ENCODE results near the gene TRAPPC3. TPM values are rescaled to one million over a fixed set of nuclear protein-coding genes. Genes with fewer than 3 reads are reported as not detected.

Gene TRAPPC3
- total RNA-seq, 1 experiment from 2014 or later: 64.6 TPM

- RAD21 ChIA-PET (ENCODE audit: low non-redundant PET in 1 of 2, low total read pairs in 2 of 2, uncharacterized antibody in 2 of 2, unreplicated experiment in 2 of 2): interaction anchor here in 1 of 2 experiments (0.7 kb wide), 1 partner anchor 144 kb away, joined by 5 read pairs; no protein-coding TSS in a partner anchor
- BruUV-seq (replicated peaks): TSS peak; percentile 92
- Histone ChIP-seq H3K9me3 (ENCODE audit: control insufficient read depth in 1 of 2, insufficient read depth in 1 of 2, low read depth in 1 of 2, low read length in 2 of 2) (no peaks in the 10 kb centered on the region), H4K20me1 (ENCODE audit: insufficient read depth) (no peaks in the 10 kb centered on the region), H3K4me2 (ENCODE audit: low read length) (peak within 1 kb of the TSS; percentile 94), H3K9me2 (ENCODE audit: insufficient read depth) (no peaks in the 10 kb centered on the region), H3K27ac (ENCODE audit: low read depth, low read length) (peak within 1 kb of the TSS; percentile 97), H3K4me1 (ENCODE audit: control insufficient read depth in 1 of 2, insufficient read depth in 2 of 2, low read length in 2 of 2) (peaks cover 28 to 56% of the 10 kb centered on the region in 2 experiments), H3K4me3 (replicated peaks in 1 of 2; ENCODE audit: low read depth in 1 of 2, low read length in 2 of 2) (peak within 1 kb of the TSS; percentile 84 to 88), H3K79me2 (ENCODE audit: insufficient read depth, low read length) (peaks cover 45% of the 10 kb centered on the region), H3K27me3 (ENCODE audit: insufficient read depth, low read length) (no peaks in the 10 kb centered on the region), H3K9ac (ENCODE audit: low read length) (peak within 1 kb of the TSS; percentile 97), H3K36me3 (ENCODE audit: control insufficient read depth in 1 of 2, insufficient read depth in 2 of 2, low read length in 2 of 2) (no peaks in the 10 kb centered on the region), H2AFZ (ENCODE audit: low read depth, low read length, poor library complexity, severe bottlenecking) (peak within 1 kb of the TSS; percentile 61)
- intact Hi-C loops (cut with micrococcal nuclease): loop anchor here (10.0 kb wide), 1 partner anchor 229 kb away; the partner anchor contains the start of gene STK40
- CTCF ChIA-PET: interaction anchor here (2.1 kb wide), 1 partner anchor 130 kb away, joined by 5 read pairs; no protein-coding TSS in a partner anchor
- POLR2A ChIA-PET: interaction anchor here (0.8 kb wide), 1 partner anchor 9 kb away, joined by 3 read pairs; no protein-coding TSS in a partner anchor
- TF ChIP-seq YY1 (IDR thresholded peaks at IDR 0.05; ENCODE audit: extremely low read depth, insufficient replicate concordance, low read depth, low read length) (no peak), CBX3 (IDR thresholded peaks at IDR 0.05; ENCODE audit: low read depth) (no peak), JUND (IDR thresholded peaks at IDR 0.05) (no peak), EZH2 (IDR thresholded peaks at IDR 0.05) (no peak), ZFX (IDR thresholded peaks at IDR 0.05) (peak; percentile 82), CEBPB (IDR thresholded peaks at IDR 0.05; ENCODE audit: low read depth) (no peak), POLR2AphosphoS5 (IDR thresholded peaks at IDR 0.05; ENCODE audit: low read depth, low read length) (peak; percentile 84), POLR2A (IDR thresholded peaks at IDR 0.05; ENCODE audit: borderline replicate concordance, extremely low read depth, insufficient read depth, insufficient read length) (peak; percentile 44), FOSL1 (IDR thresholded peaks at IDR 0.05; ENCODE audit: low read depth) (no peak), EGR1 (IDR thresholded peaks at IDR 0.05; ENCODE audit: low read depth) (no peak), TCF7L2 (IDR thresholded peaks at IDR 0.05; ENCODE audit: borderline replicate concordance, extremely low read depth, insufficient read depth, insufficient read length) (no peak), RAD21 (IDR thresholded peaks at IDR 0.05; ENCODE audit: low read depth) (no peak), REST (IDR thresholded peaks at IDR 0.05; ENCODE audit: low read depth) (no peak), EZH2phosphoT487 (IDR thresholded peaks at IDR 0.05; ENCODE audit: borderline replicate concordance) (no peak), SP1 (IDR thresholded peaks at IDR 0.05; ENCODE audit: low read depth) (no peak)
- DNase-seq (ENCODE audit: low read depth, low spot score): no peak
- ATAC-seq: peak; percentile 81
These were observed 6.4 kb upstream of the TRAPPC3 start, which contains the start of gene MAP7D1 for GRCh38 chr1:36155408-36156328. Gene MAP7D1, plus strand, starts transcription at chr1:36156160. Its CDS starts 258 bp downstream, at chr1:36156418.
